GM23338 (cell line): Measurements from ENCODE around the gene MIDN. TPM values are rescaled to one million over a fixed set of nuclear protein-coding genes. Genes with fewer than 3 reads are reported as not detected.
A peak's percentile ranks its signal among the peaks of the same experiment; 100 is the strongest.

Experiments
- ATAC-seq: fragments of 200-7000 bp; cut with Tn5 transposase; 3 replicates; pipeline ENCODE4 v1.9.1; 2020
- DNase-seq: peaks from one replicate; pipeline ENCODE4 v3.0.0-alpha.2; 2015; ENCODE audit warnings: low spot score
- H2AFZ ChIP-seq: fragments of 200-600 bp; sonication (generic); 2 replicates; pipeline ENCODE4 v1.8.0; 2016; ENCODE audit warnings: antibody characterized with exemption, mild to moderate bottlenecking, moderate library complexity
- H3F3A ChIP-seq: fragments of 200-600 bp; sonication (generic); replicated peaks from 2 replicates; pipeline ENCODE4 v1.8.0; 2017; ENCODE audit warnings: antibody characterized with exemption, mixed run types, low read depth
- H3K27ac ChIP-seq: fragments of 200-600 bp; sonication (generic); 2 replicates; pipeline ENCODE4 v1.6.1; 2016; ENCODE audit warnings: low read depth
- H3K27me3 ChIP-seq: fragments of 200-600 bp; sonication (generic); 2 replicates; pipeline ENCODE4 v1.8.0; 2016; ENCODE audit warnings: mild to moderate bottlenecking, mixed run types, moderate library complexity; ENCODE audit not compliant: insufficient read depth
- H3K36me3 ChIP-seq: fragments of 200-600 bp; sonication (generic); 2 replicates; pipeline ENCODE4 v1.8.0; 2016; ENCODE audit warnings: mild to moderate bottlenecking; ENCODE audit not compliant: insufficient read depth
- H3K4me1 ChIP-seq: fragments of 200-600 bp; sonication (generic); 2 replicates; pipeline ENCODE4 v1.8.0; 2016; ENCODE audit warnings: mild to moderate bottlenecking, moderate library complexity; ENCODE audit not compliant: insufficient read depth
- H3K4me2 ChIP-seq: fragments of 200-600 bp; sonication (generic); 2 replicates; pipeline ENCODE4 v1.7.1; 2017; ENCODE audit warnings: mixed run types
- H3K4me3 ChIP-seq: fragments of 200-600 bp; sonication (generic); 2 replicates; pipeline ENCODE4 v1.6.1; 2016; ENCODE audit warnings: mixed run types
- H3K79me2 ChIP-seq: fragments of 200-600 bp; sonication (generic); replicated peaks from 2 replicates; pipeline ENCODE4 v1.8.0; 2017; ENCODE audit warnings: mild to moderate bottlenecking; ENCODE audit not compliant: insufficient read depth
- H3K9me2 ChIP-seq: fragments of 200-600 bp; sonication (generic); 2 replicates; pipeline ENCODE4 v1.8.0; 2017; ENCODE audit not compliant: insufficient read depth
- H4K20me1 ChIP-seq: fragments of 200-600 bp; sonication (generic); replicated peaks from 2 replicates; pipeline ENCODE4 v1.8.0; 2017; ENCODE audit warnings: mild to moderate bottlenecking; ENCODE audit not compliant: insufficient read depth
- H3K27ac Mint-ChIP-seq: 2 replicates; pipeline ENCODE4 v1.8.0; 2020; ENCODE audit warnings: inconsistent platforms, mild to moderate bottlenecking, moderate library complexity, mixed read lengths
- H3K27me3 Mint-ChIP-seq: 3 replicates; pipeline ENCODE4 v1.8.0; 2022; ENCODE audit warnings: low read depth, mild to moderate bottlenecking, moderate library complexity, mixed read lengths, inconsistent platforms; ENCODE audit not compliant: insufficient read depth, poor library complexity
- H3K36me3 Mint-ChIP-seq: 3 replicates; pipeline ENCODE4 v1.8.0; 2021; ENCODE audit warnings: low read depth, mild to moderate bottlenecking, inconsistent platforms, moderate library complexity, mixed read lengths
- H3K4me1 Mint-ChIP-seq: 3 replicates; pipeline ENCODE4 v1.8.0; 2020; ENCODE audit warnings: mild to moderate bottlenecking, inconsistent platforms, mixed read lengths
- H3K4me3 Mint-ChIP-seq: 3 replicates; pipeline ENCODE4 v1.8.0; 2021; ENCODE audit warnings: moderate library complexity, mild to moderate bottlenecking, inconsistent platforms, mixed read lengths
- H3K9me3 Mint-ChIP-seq: 3 replicates; pipeline ENCODE4 v1.8.0; 2020; ENCODE audit warnings: moderate library complexity, mild to moderate bottlenecking, inconsistent platforms, mixed read lengths
- CREB1 ChIP-seq: fragments of 250-450 bp; sonication (Bioruptor Pico); IDR thresholded peaks from 2 replicates; pipeline ENCODE4 v1.5.0; 2020; ENCODE audit warnings: low read depth, mild to moderate bottlenecking, moderate library complexity
- CTCF ChIP-seq, 2 experiments: fragments of 200-600 bp in 1 of 2; sonication (generic) in 1 of 2; conservative IDR thresholded peaks; 2 replicates each; pipeline versions ENCODE4 v1.5.1 to v1.6.1; 2016 to 2017; ENCODE audit warnings: antibody characterized with exemption in 2 of 2, low read depth in 2 of 2, mild to moderate bottlenecking in 2 of 2, moderate library complexity in 1 of 2
- EZH2 ChIP-seq: fragments of 200-600 bp; sonication (generic); IDR thresholded peaks from one replicate; pipeline ENCODE4 v1.8.0; 2017; ENCODE audit warnings: antibody characterized with exemption, mild to moderate bottlenecking, low read depth; ENCODE audit not compliant: unreplicated experiment
- REST ChIP-seq: IDR thresholded peaks from one replicate; pipeline ENCODE4 v1.6.1; 2018; ENCODE audit warnings: antibody characterized with exemption; ENCODE audit not compliant: unreplicated experiment
- STAT1 ChIP-seq: IDR thresholded peaks from one replicate; pipeline ENCODE4 v1.6.1; 2016; ENCODE audit warnings: antibody characterized with exemption; ENCODE audit not compliant: unreplicated experiment
- ZNF114 ChIP-seq: fragments of 250-450 bp; sonication (Bioruptor Pico); IDR thresholded peaks from 2 replicates; pipeline ENCODE4 v1.5.0; 2020; ENCODE audit warnings: mild to moderate bottlenecking, moderate library complexity
- ZNF331 ChIP-seq: fragments of 250-450 bp; sonication (Bioruptor Pico); IDR thresholded peaks from 2 replicates; pipeline ENCODE4 v1.5.0; 2020; ENCODE audit warnings: low read depth, mild to moderate bottlenecking, moderate library complexity
- polyA plus RNA-seq: library from polyadenylated mRNA; unstranded; fragments of >200 nt; fragmentation: Nextera tagmentation; extraction: Ambion mirVana; gene quantifications from 2 replicates; pipeline ENCODE4 v1.2.1, GENCODE V29; 2016
- total RNA-seq: library from RNA; depleted of rRNA; stranded (reverse); fragments of >200 nt; shearing (Covaris generic); gene quantifications from 2 replicates; pipeline ENCODE4 v1.2.3, GENCODE V29; 2014

The MIDN gene
- total and polyA plus RNA-seq, 2 experiments from 2014 or later = 28.6 to 113 TPM

- Histone ChIP-seq H4K20me1 (no peaks in the 10 kb centered on the region), H3K27me3 (peaks cover 11% of the 10 kb centered on the region), H3K79me2 (peaks cover 6% of the 10 kb centered on the region), H3F3A (peaks cover 28% of the 10 kb centered on the region), H3K4me1 (0 out of 2 replicates have a peak, but pooled peaks cover 3% of the 10 kb centered on the region), H3K4me3 (no peak overlapping the region), H3K27ac (0 out of 2 replicates have a peak overlapping the region, but pooled peaks have one; percentile 69), H2AFZ (no peak overlapping the region), H3K4me2 (no peak overlapping the region), H3K36me3 (no peaks in the 10 kb centered on the region), H3K9me2 (no peaks in the 10 kb centered on the region)
- Mint-ChIP-seq H3K9me3 (no peaks in the 10 kb centered on the region; the same call in 2 of the 3 replicates), H3K27me3 (peaks cover 21% of the 10 kb centered on the region), H3K27ac (peak overlapping the region; percentile 67; the same call in 1 of the 2 replicates), H3K36me3 (peaks cover 12% of the 10 kb centered on the region; the same call in 2 of the 3 replicates), H3K4me1 (peaks cover 22% of the 10 kb centered on the region), H3K4me3 (no peak overlapping the region; the same call in 2 of the 3 replicates)
- ATAC-seq (peak; percentile 34), DNase-seq (peak; percentile 86)
- no peak for TF ChIP-seq REST
- peak; percentile 94 to 96 for TF ChIP-seq CTCF (conservative IDR thresholded peaks at IDR 0.05; ENCODE audit: low read depth in 2 of 2)
- no peak for TF ChIP-seq EZH2
- TF ChIP-seq STAT1 = no peak
- TF ChIP-seq CREB1 = 0 out of 2 replicates have a peak, but pooled peaks have one; percentile 11
- TF ChIP-seq ZNF331 (CRISPR knock-in tag) = no peak
- no peak for TF ChIP-seq ZNF114
Observed at GRCh38 chr19:1279782-1280341, 31.5 kb downstream of the MIDN start.
